GM23338 (cell line): ENCODE results near the gene ANKRD6. TPM values are rescaled to one million over a fixed set of nuclear protein-coding genes. Genes with fewer than 3 reads are reported as not detected.

Experiments
- CTCF ChIP-seq, 2 experiments: fragments of 200-600 bp in 1 of 2; sonication (generic) in 1 of 2; conservative IDR thresholded peaks; 2 replicates each; pipeline versions ENCODE4 v1.5.1 to v1.6.1; 2016 to 2017; ENCODE audit warnings: antibody characterized with exemption in 2 of 2, low read depth in 2 of 2, mild to moderate bottlenecking in 2 of 2, moderate library complexity in 1 of 2
- EZH2 ChIP-seq: fragments of 200-600 bp; sonication (generic); IDR thresholded peaks from one replicate; pipeline ENCODE4 v1.8.0; 2017; ENCODE audit warnings: antibody characterized with exemption, mild to moderate bottlenecking, low read depth; ENCODE audit not compliant: unreplicated experiment
- NANOG ChIP-seq: IDR thresholded peaks from 2 replicates; pipeline ENCODE4 v1.6.1; 2016; ENCODE audit warnings: antibody characterized with exemption, borderline replicate concordance
- REST ChIP-seq: IDR thresholded peaks from one replicate; pipeline ENCODE4 v1.6.1; 2018; ENCODE audit warnings: antibody characterized with exemption; ENCODE audit not compliant: unreplicated experiment
- STAT1 ChIP-seq: IDR thresholded peaks from one replicate; pipeline ENCODE4 v1.6.1; 2016; ENCODE audit warnings: antibody characterized with exemption; ENCODE audit not compliant: unreplicated experiment
- ZNF331 ChIP-seq: fragments of 250-450 bp; sonication (Bioruptor Pico); IDR thresholded peaks from 2 replicates; pipeline ENCODE4 v1.5.0; 2020; ENCODE audit warnings: low read depth, mild to moderate bottlenecking, moderate library complexity
- ZNF462 ChIP-seq: fragments of 250-450 bp; sonication (Bioruptor Pico); IDR thresholded peaks from 2 replicates; pipeline ENCODE4 v1.5.0; 2020; ENCODE audit warnings: mild to moderate bottlenecking, moderate library complexity
- polyA plus RNA-seq: library from polyadenylated mRNA; unstranded; fragments of >200 nt; fragmentation: Nextera tagmentation; extraction: Ambion mirVana; gene quantifications from 2 replicates; pipeline ENCODE4 v1.2.1, GENCODE V29; 2016
- total RNA-seq: library from RNA; depleted of rRNA; stranded (reverse); fragments of >200 nt; shearing (Covaris generic); gene quantifications from 2 replicates; pipeline ENCODE4 v1.2.3, GENCODE V29; 2014

ANKRD6 gene
- total and polyA plus RNA-seq, 2 experiments from 2014 or later, result 3.2 to 9.2 TPM

- TF ChIP-seq ZNF462 (CRISPR knock-in tag) (no peak), EZH2 (no peak), NANOG (no peak), ZNF331 (CRISPR knock-in tag) (no peak), REST (no peak), STAT1 (no peak), CTCF (conservative IDR thresholded peaks at IDR 0.05; ENCODE audit: low read depth in 2 of 2) (no peak)
Measured at GRCh38 chr6:89436226-89436625, 3.3 kb downstream of the ANKRD6 start (continued).
